ENCODE results near the gene LIPG. TPM values are rescaled to one million over a fixed set of nuclear protein-coding genes. Genes with fewer than 3 reads are reported as not detected.

The LIPG gene
- total RNA-seq, 2 experiments from 2014 or later, result not detected

GRCh38 chr18:49623571-49623970 lies 61.7 kb downstream of the LIPG start:
- Histone ChIP-seq H2AFZ (ENCODE audit: low read length) (no peak overlapping the region), H4K20me1 (ENCODE audit: insufficient read depth, low read length) (no peaks in the 10 kb centered on the region), H3K4me2 (ENCODE audit: low read length) (no peak overlapping the region), H3K9me3 (ENCODE audit: low read length) (no peaks in the 10 kb centered on the region), H3K4me3 (ENCODE audit: low read depth, low read length, poor library complexity, severe bottlenecking) (no peak overlapping the region), H3K4me1 (ENCODE audit: insufficient read depth, low read length, poor library complexity, severe bottlenecking) (no peaks in the 10 kb centered on the region), H3K79me2 (ENCODE audit: insufficient read depth, low read depth, low read length) (no peaks in the 10 kb centered on the region), H3K36me3 (ENCODE audit: insufficient read depth, low read length) (no peaks in the 10 kb centered on the region), H3K27ac (ENCODE audit: low read depth, low read length, poor library complexity, severe bottlenecking) (no peak overlapping the region), H3K9me2 (ENCODE audit: insufficient read depth, low read length) (no peaks in the 10 kb centered on the region)
- CTCF ChIA-PET (ENCODE audit: unreplicated experiment), result no interaction called here
- DNase-seq (ENCODE audit: low spot score), result no peak
- no TSS peak for BruUV-seq (replicated peaks)
- POLR2A ChIA-PET, result interaction anchor here (0.7 kb wide), 1 partner anchor 423 kb away, joined by 4 read pairs; no protein-coding TSS in a partner anchor
- no peak for TF ChIP-seq CTCF (conservative IDR thresholded peaks at IDR 0.05; ENCODE audit: low read length)
- TF ChIP-seq EZH2phosphoT487 (IDR thresholded peaks at IDR 0.05; ENCODE audit: borderline replicate concordance, low read depth, low read length), result no peak
- intact Hi-C loops (cut with micrococcal nuclease; ENCODE audit: unreplicated experiment), result no loop called here

- no peak for DNase-seq (ENCODE audit: low spot score)
- Histone ChIP-seq H3K4me2 (ENCODE audit: low read length) (no peak overlapping the region), H3K9me2 (ENCODE audit: insufficient read depth, low read length) (no peaks in the 10 kb centered on the region), H3K4me3 (ENCODE audit: low read depth, low read length, poor library complexity, severe bottlenecking) (no peak overlapping the region), H3K79me2 (ENCODE audit: insufficient read depth, low read depth, low read length) (no peaks in the 10 kb centered on the region), H3K36me3 (ENCODE audit: insufficient read depth, low read length) (no peaks in the 10 kb centered on the region), H2AFZ (ENCODE audit: low read length) (no peak overlapping the region), H4K20me1 (ENCODE audit: insufficient read depth, low read length) (no peaks in the 10 kb centered on the region), H3K4me1 (ENCODE audit: insufficient read depth, low read length, poor library complexity, severe bottlenecking) (no peaks in the 10 kb centered on the region), H3K9me3 (ENCODE audit: low read length) (no peaks in the 10 kb centered on the region), H3K27ac (ENCODE audit: low read depth, low read length, poor library complexity, severe bottlenecking) (no peak overlapping the region)
- BruUV-seq (replicated peaks), result no TSS peak
- CTCF ChIA-PET (ENCODE audit: unreplicated experiment), result no interaction called here
- TF ChIP-seq EZH2phosphoT487 (IDR thresholded peaks at IDR 0.05; ENCODE audit: borderline replicate concordance, low read depth, low read length) (no peak), CTCF (conservative IDR thresholded peaks at IDR 0.05; ENCODE audit: low read length) (no peak)
- POLR2A ChIA-PET, result no interaction called here
- intact Hi-C loops (cut with micrococcal nuclease; ENCODE audit: unreplicated experiment), result no loop called here
Measured at GRCh38 chr18:49625021-49625691, 63.3 kb downstream of the LIPG start.

- Histone ChIP-seq H3K79me2 (ENCODE audit: insufficient read depth, low read depth, low read length) (no peaks in the 10 kb centered on the region), H3K27ac (ENCODE audit: low read depth, low read length, poor library complexity, severe bottlenecking) (no peak overlapping the region), H3K9me3 (ENCODE audit: low read length) (no peaks in the 10 kb centered on the region), H3K4me2 (ENCODE audit: low read length) (no peak overlapping the region), H3K36me3 (ENCODE audit: insufficient read depth, low read length) (no peaks in the 10 kb centered on the region), H2AFZ (ENCODE audit: low read length) (no peak overlapping the region), H3K9me2 (ENCODE audit: insufficient read depth, low read length) (no peaks in the 10 kb centered on the region), H4K20me1 (ENCODE audit: insufficient read depth, low read length) (no peaks in the 10 kb centered on the region), H3K4me3 (ENCODE audit: low read depth, low read length, poor library complexity, severe bottlenecking) (no peak overlapping the region), H3K4me1 (ENCODE audit: insufficient read depth, low read length, poor library complexity, severe bottlenecking) (no peaks in the 10 kb centered on the region)
- no peak for TF ChIP-seq CTCF (conservative IDR thresholded peaks at IDR 0.05; ENCODE audit: low read length)
- CTCF ChIA-PET (ENCODE audit: unreplicated experiment), result no interaction called here
- DNase-seq (ENCODE audit: low spot score), result no peak
- no TSS peak for BruUV-seq (replicated peaks)
- POLR2A ChIA-PET, result interaction anchor here (0.6 kb wide), 1 partner anchor 761 kb away, joined by 3 read pairs; no protein-coding TSS in a partner anchor
- intact Hi-C loops (cut with micrococcal nuclease; ENCODE audit: unreplicated experiment), result no loop called here
Measured at GRCh38 chr18:49626842-49627467, 65.1 kb downstream of the LIPG start.
